ENCODE measurements around the gene KCNK3. TPM values are rescaled to one million over a fixed set of nuclear protein-coding genes. Genes with fewer than 3 reads are reported as not detected.

Gene KCNK3
- total RNA-seq, 4 donors from 2014 or later: 1.6 to 7.7 (median 3.5) TPM

- DNase-seq (ENCODE audit: low spot score): no peak
- no peak for ATAC-seq (ENCODE audit: low FRiP score)
- no peak for TF ChIP-seq CTCF (IDR thresholded peaks at IDR 0.05)
These were observed 4.7 kb upstream of the KCNK3 start for GRCh38 chr2:26687801-26688200.

- no peak for DNase-seq (ENCODE audit: low spot score)
- no peak for ATAC-seq (ENCODE audit: low FRiP score)
- no peak for TF ChIP-seq CTCF (IDR thresholded peaks at IDR 0.05)
These were observed 1.4 kb upstream of the KCNK3 start for GRCh38 chr2:26691161-26691560.

GRCh38 chr2:26691881-26692278 lies 642 bp upstream of the KCNK3 start:
- DNase-seq (ENCODE audit: low spot score) (no peak), ATAC-seq (ENCODE audit: low FRiP score) (no peak)
- TF ChIP-seq CTCF (IDR thresholded peaks at IDR 0.05): no peak

- ATAC-seq (ENCODE audit: low FRiP score) (peak; percentile 23), DNase-seq (ENCODE audit: low spot score) (no peak)
- no peak for TF ChIP-seq CTCF (IDR thresholded peaks at IDR 0.05)
These were observed 651 bp downstream of the KCNK3 start for GRCh38 chr2:26692897-26693849.

- no peak for ATAC-seq (ENCODE audit: low FRiP score)
- no peak for DNase-seq (ENCODE audit: low spot score)
- TF ChIP-seq CTCF (IDR thresholded peaks at IDR 0.05): no peak
These were observed 1.5 kb downstream of the KCNK3 start for GRCh38 chr2:26694001-26694400.

GRCh38 chr2:26696351-26696816 lies 3.9 kb downstream of the KCNK3 start:
- no peak for ATAC-seq (ENCODE audit: low FRiP score)
- no peak for TF ChIP-seq CTCF (IDR thresholded peaks at IDR 0.05)
- no peak for DNase-seq (ENCODE audit: low spot score)

- TF ChIP-seq CTCF (IDR thresholded peaks at IDR 0.05): no peak
- ATAC-seq (ENCODE audit: low FRiP score) (no peak), DNase-seq (ENCODE audit: low spot score) (no peak)
These were observed 4.9 kb downstream of the KCNK3 start for GRCh38 chr2:26697425-26697824.

All from omental fat pad (tissue), 4 donors.